GM13976 (cell line): ENCODE data around the gene ATP2A1.

Experiments
- DNase-seq: peaks from one replicate; pipeline ENCODE4 v3.0.0; 2012; ENCODE audit warnings: low spot score
- in situ Hi-C: fragments of 300-500 bp; cut with MboI; formaldehyde crosslinking; loops from one replicate; pipeline ENCODE4 v1.12.0; 2022; ENCODE audit warnings: low sequenced_read_pairs, mixed read lengths, inconsistent platforms; ENCODE audit not compliant: unreplicated experiment
- TF ChIP-seq, protein P1 (sequence below): IDR thresholded peaks from 2 replicates; pipeline ENCODE4 v1.5.1; 2012; ENCODE audit warnings: borderline replicate concordance, mild to moderate bottlenecking; ENCODE audit not compliant: insufficient read depth; ENCODE audit errors: extremely low read depth, missing control alignments, control extremely low read depth

Gene ATP2A1

DNA sequence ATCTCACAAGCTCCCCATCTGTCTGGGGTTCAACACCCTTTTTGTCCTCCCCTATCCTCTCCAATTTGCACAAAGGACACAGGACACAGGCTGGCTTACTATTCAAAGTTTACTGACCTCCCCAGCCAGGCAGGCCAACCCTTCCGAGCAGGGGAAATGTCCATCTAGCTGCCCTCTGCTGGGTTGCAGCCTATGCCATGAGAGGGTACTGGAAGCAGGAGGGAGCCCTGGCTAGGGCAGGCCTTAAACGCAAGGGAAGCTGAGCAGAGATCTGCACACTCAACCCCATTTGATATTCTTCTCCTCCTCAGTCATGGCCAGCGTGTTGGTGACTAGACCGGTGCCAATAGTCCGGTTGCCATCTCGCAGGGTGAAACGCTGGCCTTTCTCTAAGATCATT is 35.6 kb upstream of the ATP2A1 start:
- DNase-seq = no peak
- TF ChIP-seq, protein P1, sequence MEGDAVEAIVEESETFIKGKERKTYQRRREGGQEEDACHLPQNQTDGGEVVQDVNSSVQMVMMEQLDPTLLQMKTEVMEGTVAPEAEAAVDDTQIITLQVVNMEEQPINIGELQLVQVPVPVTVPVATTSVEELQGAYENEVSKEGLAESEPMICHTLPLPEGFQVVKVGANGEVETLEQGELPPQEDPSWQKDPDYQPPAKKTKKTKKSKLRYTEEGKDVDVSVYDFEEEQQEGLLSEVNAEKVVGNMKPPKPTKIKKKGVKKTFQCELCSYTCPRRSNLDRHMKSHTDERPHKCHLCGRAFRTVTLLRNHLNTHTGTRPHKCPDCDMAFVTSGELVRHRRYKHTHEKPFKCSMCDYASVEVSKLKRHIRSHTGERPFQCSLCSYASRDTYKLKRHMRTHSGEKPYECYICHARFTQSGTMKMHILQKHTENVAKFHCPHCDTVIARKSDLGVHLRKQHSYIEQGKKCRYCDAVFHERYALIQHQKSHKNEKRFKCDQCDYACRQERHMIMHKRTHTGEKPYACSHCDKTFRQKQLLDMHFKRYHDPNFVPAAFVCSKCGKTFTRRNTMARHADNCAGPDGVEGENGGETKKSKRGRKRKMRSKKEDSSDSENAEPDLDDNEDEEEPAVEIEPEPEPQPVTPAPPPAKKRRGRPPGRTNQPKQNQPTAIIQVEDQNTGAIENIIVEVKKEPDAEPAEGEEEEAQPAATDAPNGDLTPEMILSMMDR = no peak
- in situ Hi-C loops = no loop called here

DNA sequence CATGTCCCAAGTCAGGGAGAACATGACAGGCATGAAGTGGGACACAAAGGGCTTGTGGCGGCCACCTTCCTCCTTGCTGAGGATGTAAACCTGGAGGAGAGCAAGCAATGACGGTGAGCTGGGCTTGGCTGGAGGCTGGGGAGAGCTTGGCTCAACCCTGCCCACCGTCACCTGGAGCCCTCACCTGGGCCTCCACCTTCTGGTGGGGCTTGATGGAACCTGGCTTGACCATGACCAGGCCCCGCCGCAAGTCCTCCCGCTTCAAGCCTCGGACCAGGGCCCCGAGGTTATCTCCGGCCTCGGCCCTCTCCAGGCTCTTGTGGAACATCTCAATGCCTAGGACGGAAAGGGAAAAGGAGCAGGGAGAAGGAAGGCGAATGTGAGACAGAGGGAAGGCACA is 34.5 kb upstream of the ATP2A1 start:
- in situ Hi-C loops = no loop called here
- TF ChIP-seq, protein P1 = no peak
- no peak for DNase-seq

- no peak for DNase-seq
- TF ChIP-seq, protein P1 = no peak
- in situ Hi-C loops = no loop called here
Observed at GRCh38 chr16:28844226-28844885, 33.9 kb upstream of the ATP2A1 start.

- peak; percentile 59 for DNase-seq
Observed at GRCh38 chr16:28845293-28845692, 33.0 kb upstream of the ATP2A1 start.

DNA sequence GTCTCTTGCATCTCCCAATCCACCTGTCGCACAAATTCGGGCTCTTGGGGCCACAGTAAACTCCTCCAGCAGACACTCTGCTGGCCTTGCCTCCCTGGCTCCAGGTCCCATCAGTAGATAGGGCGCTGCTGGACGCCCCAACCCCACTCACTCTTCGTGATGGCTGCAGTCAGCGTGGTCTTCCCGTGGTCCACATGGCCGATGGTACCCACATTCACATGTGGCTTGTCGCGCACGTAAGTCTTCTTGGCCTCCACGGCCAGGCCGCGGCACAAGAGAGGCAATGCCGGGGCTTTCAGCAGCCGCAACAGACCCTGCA is 32.6 kb upstream of the ATP2A1 start:
- TF ChIP-seq, protein P1 = no peak
- DNase-seq = no peak
- in situ Hi-C loops = no loop called here

More at GRCh38 chr16:28845293-28845692, 33.0 kb upstream of the ATP2A1 start:
- in situ Hi-C loops = no loop called here
- TF ChIP-seq, protein P1 = no peak

GRCh38 chr16:28846080-28846932 is 32.0 kb upstream of the ATP2A1 start, which contains the start of gene TUFM:
Gene TUFM, minus strand, starts transcription at chr16:28846348. Its CDS starts 79 bp downstream, at chr16:28846269.
- in situ Hi-C loops = no loop called here
- TF ChIP-seq, protein P1 = peak; percentile 78
- peak; percentile 99 for DNase-seq
